ENCODE results near the gene ZNF414.

Gene ZNF414

GRCh38 chr19:8499048-8499833, 14.7 kb downstream of the ZNF414 start:
- H3K36me3 ChIP-seq (ENCODE audit: control insufficient read depth, insufficient read depth, low read length), result no peaks in the 10 kb centered on the region
- no peaks in the 10 kb centered on the region for H3K4me1 ChIP-seq (ENCODE audit: control insufficient read depth, insufficient read depth, low read length)
- no peak overlapping the region for H3K27ac ChIP-seq (ENCODE audit: low read depth, low read length)
- H3K9ac ChIP-seq (ENCODE audit: low read length), result no peak overlapping the region
- no peaks in the 10 kb centered on the region for H3K27me3 ChIP-seq (ENCODE audit: control insufficient read depth, insufficient read depth, low read length)
- H3K4me3 ChIP-seq (ENCODE audit: low read length), result no peak overlapping the region

GRCh38 chr19:8498295-8498694, 15.7 kb downstream of the ZNF414 start:
- H3K4me1 ChIP-seq (ENCODE audit: control insufficient read depth, insufficient read depth, low read length), result no peaks in the 10 kb centered on the region
- H3K4me3 ChIP-seq (ENCODE audit: low read length), result no peak overlapping the region
- H3K27me3 ChIP-seq (ENCODE audit: control insufficient read depth, insufficient read depth, low read length), result no peaks in the 10 kb centered on the region
- no peak overlapping the region for H3K27ac ChIP-seq (ENCODE audit: low read depth, low read length)
- no peak overlapping the region for H3K9ac ChIP-seq (ENCODE audit: low read length)
- no peaks in the 10 kb centered on the region for H3K36me3 ChIP-seq (ENCODE audit: control insufficient read depth, insufficient read depth, low read length)

DNA sequence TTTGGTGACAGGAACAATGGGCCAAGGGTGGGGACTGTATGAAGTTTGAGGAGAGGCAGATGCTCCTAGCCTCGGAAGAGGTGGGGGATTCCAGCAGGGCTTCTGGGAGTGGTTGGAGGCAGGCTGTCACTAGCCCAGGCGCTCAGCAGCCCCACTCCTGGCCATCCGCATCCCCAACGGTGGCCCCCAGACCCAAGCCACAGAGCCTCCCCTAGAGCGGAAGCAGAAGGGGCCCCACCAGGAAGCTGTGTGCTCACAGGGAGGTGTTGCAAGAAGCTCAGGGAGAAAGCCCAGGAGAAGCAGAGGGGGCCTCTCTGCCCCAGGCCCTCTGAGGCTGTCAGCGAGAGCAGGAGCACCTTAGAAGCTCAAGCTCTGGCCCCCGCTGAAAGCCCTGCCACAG, 19.8 kb downstream of the ZNF414 start:
- no peaks in the 10 kb centered on the region for H3K27me3 ChIP-seq (ENCODE audit: control insufficient read depth, insufficient read depth, low read length)
- no peak overlapping the region for H3K27ac ChIP-seq (ENCODE audit: low read depth, low read length)
- no peak overlapping the region for H3K4me3 ChIP-seq (ENCODE audit: low read length)
- no peak overlapping the region for H3K9ac ChIP-seq (ENCODE audit: low read length)
- H3K36me3 ChIP-seq (ENCODE audit: control insufficient read depth, insufficient read depth, low read length), result no peaks in the 10 kb centered on the region
- no peaks in the 10 kb centered on the region for H3K4me1 ChIP-seq (ENCODE audit: control insufficient read depth, insufficient read depth, low read length)

- no peak overlapping the region for H3K27ac ChIP-seq (ENCODE audit: low read depth, low read length)
- no peak overlapping the region for H3K4me3 ChIP-seq (ENCODE audit: low read length)
- H3K4me1 ChIP-seq (ENCODE audit: control insufficient read depth, insufficient read depth, low read length), result no peaks in the 10 kb centered on the region
- no peaks in the 10 kb centered on the region for H3K27me3 ChIP-seq (ENCODE audit: control insufficient read depth, insufficient read depth, low read length)
- H3K36me3 ChIP-seq (ENCODE audit: control insufficient read depth, insufficient read depth, low read length), result peaks cover 14% of the 10 kb centered on the region
- no peak overlapping the region for H3K9ac ChIP-seq (ENCODE audit: low read length)
Measured at GRCh38 chr19:8491574-8491973, 22.4 kb downstream of the ZNF414 start.

DNA sequence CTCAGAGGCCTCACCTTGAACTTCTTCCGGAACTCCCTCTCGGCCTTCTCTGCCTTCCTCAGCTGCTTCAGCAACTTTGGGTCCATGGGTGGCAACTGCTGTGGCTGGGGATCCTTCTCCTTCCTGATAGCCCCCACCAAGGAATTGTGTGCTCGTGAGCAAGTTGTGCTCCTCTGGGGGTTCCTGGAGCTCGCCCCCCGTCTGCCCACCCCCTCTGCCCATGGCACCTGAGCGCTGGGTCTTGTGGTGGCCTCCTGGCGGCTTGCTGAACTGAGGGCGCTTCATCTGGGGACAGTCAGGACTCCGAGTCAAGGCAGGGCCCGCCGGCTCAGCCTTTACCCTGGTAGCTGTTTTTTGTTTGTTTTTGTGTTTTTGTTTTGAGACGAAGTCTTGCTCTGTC, 23.1 kb downstream of the ZNF414 start:
- no peaks in the 10 kb centered on the region for H3K4me1 ChIP-seq (ENCODE audit: control insufficient read depth, insufficient read depth, low read length)
- peaks cover 20% of the 10 kb centered on the region for H3K36me3 ChIP-seq (ENCODE audit: control insufficient read depth, insufficient read depth, low read length)
- H3K27me3 ChIP-seq (ENCODE audit: control insufficient read depth, insufficient read depth, low read length), result no peaks in the 10 kb centered on the region
- no peak overlapping the region for H3K4me3 ChIP-seq (ENCODE audit: low read length)
- H3K9ac ChIP-seq (ENCODE audit: low read length), result no peak overlapping the region
- H3K27ac ChIP-seq (ENCODE audit: low read depth, low read length), result no peak overlapping the region

DNA sequence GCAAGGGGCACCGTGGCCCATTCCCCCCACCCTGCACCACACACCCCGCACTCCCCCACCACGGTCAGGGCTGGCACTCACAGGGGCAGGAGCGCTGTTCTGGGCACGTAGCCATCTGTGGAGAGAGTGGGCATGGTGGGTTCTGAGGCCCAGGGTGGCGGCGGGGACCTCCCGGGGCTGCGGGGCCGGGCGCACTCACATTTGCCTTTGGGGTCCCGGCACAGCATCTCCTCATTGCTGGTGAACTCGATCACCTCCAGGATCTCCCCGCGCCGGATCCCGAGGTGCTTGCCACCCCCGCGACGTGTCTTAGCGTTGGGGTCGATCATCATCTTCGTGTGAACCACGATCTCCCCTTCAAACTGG, 23.6 kb downstream of the ZNF414 start:
- H3K27ac ChIP-seq (ENCODE audit: low read depth, low read length), result no peak overlapping the region

GRCh38 chr19:8489561-8490394, 24.2 kb downstream of the ZNF414 start:
- no peaks in the 10 kb centered on the region for H3K27me3 ChIP-seq (ENCODE audit: control insufficient read depth, insufficient read depth, low read length)
- no peaks in the 10 kb centered on the region for H3K4me1 ChIP-seq (ENCODE audit: control insufficient read depth, insufficient read depth, low read length)
- no peak overlapping the region for H3K27ac ChIP-seq (ENCODE audit: low read depth, low read length)
- no peak overlapping the region for H3K4me3 ChIP-seq (ENCODE audit: low read length)
- H3K9ac ChIP-seq (ENCODE audit: low read length), result no peak overlapping the region
- peaks cover 25% of the 10 kb centered on the region for H3K36me3 ChIP-seq (ENCODE audit: control insufficient read depth, insufficient read depth, low read length)

More for the DNA sequence above, 23.6 kb downstream of the ZNF414 start:
- Histone ChIP-seq H3K36me3 (ENCODE audit: control insufficient read depth, insufficient read depth, low read length) (peaks cover 20% of the 10 kb centered on the region), H3K4me3 (ENCODE audit: low read length) (no peak overlapping the region), H3K9ac (ENCODE audit: low read length) (no peak overlapping the region), H3K27me3 (ENCODE audit: control insufficient read depth, insufficient read depth, low read length) (no peaks in the 10 kb centered on the region), H3K4me1 (ENCODE audit: control insufficient read depth, insufficient read depth, low read length) (no peaks in the 10 kb centered on the region)

DNA sequence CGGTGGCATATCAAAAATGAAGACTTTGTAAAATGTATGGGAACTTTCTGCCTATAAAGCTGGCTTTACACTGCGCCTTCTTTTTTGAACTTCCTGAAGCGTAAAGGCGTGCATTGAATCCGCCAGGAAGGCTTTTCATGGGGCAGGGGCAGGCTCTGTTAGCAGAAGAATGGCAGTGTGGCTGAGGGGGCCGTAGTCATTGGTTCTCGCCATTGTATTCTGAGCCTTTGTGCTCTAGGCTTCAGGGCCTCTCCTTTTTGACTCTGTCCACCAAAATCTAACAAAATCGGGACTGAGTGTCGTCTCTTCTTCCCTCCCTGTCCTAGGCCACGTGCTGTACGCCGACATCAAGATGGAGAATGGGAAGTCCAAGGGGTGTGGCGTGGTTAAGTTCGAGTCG, 25.6 kb downstream of the ZNF414 start:
- Histone ChIP-seq H3K9ac (ENCODE audit: low read length) (no peak overlapping the region), H3K27ac (ENCODE audit: low read depth, low read length) (no peak overlapping the region), H3K4me1 (ENCODE audit: control insufficient read depth, insufficient read depth, low read length) (no peaks in the 10 kb centered on the region), H3K4me3 (ENCODE audit: low read length) (no peak overlapping the region), H3K27me3 (ENCODE audit: control insufficient read depth, insufficient read depth, low read length) (no peaks in the 10 kb centered on the region), H3K36me3 (ENCODE audit: control insufficient read depth, insufficient read depth, low read length) (peaks cover 31% of the 10 kb centered on the region)

GRCh38 chr19:8487137-8487851, 26.7 kb downstream of the ZNF414 start:
- no peaks in the 10 kb centered on the region for H3K27me3 ChIP-seq (ENCODE audit: control insufficient read depth, insufficient read depth, low read length)
- H3K36me3 ChIP-seq (ENCODE audit: control insufficient read depth, insufficient read depth, low read length), result peaks cover 31% of the 10 kb centered on the region
- no peak overlapping the region for H3K27ac ChIP-seq (ENCODE audit: low read depth, low read length)
- H3K4me3 ChIP-seq (ENCODE audit: low read length), result no peak overlapping the region
- H3K9ac ChIP-seq (ENCODE audit: low read length), result no peak overlapping the region
- H3K4me1 ChIP-seq (ENCODE audit: control insufficient read depth, insufficient read depth, low read length), result no peaks in the 10 kb centered on the region

GRCh38 chr19:8486661-8487136, 27.3 kb downstream of the ZNF414 start:
- Histone ChIP-seq H3K27me3 (ENCODE audit: control insufficient read depth, insufficient read depth, low read length) (no peaks in the 10 kb centered on the region), H3K4me1 (ENCODE audit: control insufficient read depth, insufficient read depth, low read length) (no peaks in the 10 kb centered on the region), H3K36me3 (ENCODE audit: control insufficient read depth, insufficient read depth, low read length) (peaks cover 31% of the 10 kb centered on the region), H3K4me3 (ENCODE audit: low read length) (no peak overlapping the region), H3K27ac (ENCODE audit: low read depth, low read length) (no peak overlapping the region), H3K9ac (ENCODE audit: low read length) (no peak overlapping the region)

GRCh38 chr19:8485561-8486371, 28.2 kb downstream of the ZNF414 start:
- no peak overlapping the region for H3K4me3 ChIP-seq (ENCODE audit: low read length)
- no peak overlapping the region for H3K27ac ChIP-seq (ENCODE audit: low read depth, low read length)
- no peaks in the 10 kb centered on the region for H3K4me1 ChIP-seq (ENCODE audit: control insufficient read depth, insufficient read depth, low read length)
- peaks cover 32% of the 10 kb centered on the region for H3K36me3 ChIP-seq (ENCODE audit: control insufficient read depth, insufficient read depth, low read length)
- H3K9ac ChIP-seq (ENCODE audit: low read length), result no peak overlapping the region
- H3K27me3 ChIP-seq (ENCODE audit: control insufficient read depth, insufficient read depth, low read length), result no peaks in the 10 kb centered on the region

Measured in rectal smooth muscle tissue (tissue), 1 donor.